Liver (tissue), 9 donors: ENCODE results near the gene PRIM1. TPM values are rescaled to one million over a fixed set of nuclear protein-coding genes. Genes with fewer than 3 reads are reported as not detected.

Experiments
- DNase-seq: peaks from one replicate; pipeline ENCODE4 v3.0.0-alpha.2; 2017; ENCODE audit warnings: low spot score
- H3K27ac ChIP-seq, 2 donors: one replicate each; pipeline ENCODE4 v1.7.0; 2013; ENCODE audit warnings: inconsistent platforms in 2 of 2, low read length in 2 of 2, control low read depth in 1 of 2, low read depth in 1 of 2, mild to moderate bottlenecking in 1 of 2
- H3K27me3 ChIP-seq, 4 donors: one replicate each; pipeline versions ENCODE4 v1.6.1 to v1.7.0; 2013; ENCODE audit warnings: low read length in 3 of 4, inconsistent platforms in 1 of 4, mild to moderate bottlenecking in 1 of 4, moderate library complexity in 1 of 4; ENCODE audit not compliant: control insufficient read depth in 4 of 4, insufficient read depth in 4 of 4
- H3K36me3 ChIP-seq, 4 donors: one replicate each; pipeline versions ENCODE4 v1.6.1 to v1.7.0; 2013; ENCODE audit warnings: low read length in 3 of 4, mild to moderate bottlenecking in 3 of 4, low read depth in 1 of 4, moderate library complexity in 1 of 4; ENCODE audit not compliant: control insufficient read depth in 4 of 4, insufficient read depth in 3 of 4
- H3K4me1 ChIP-seq, 4 donors: one replicate each; pipeline versions ENCODE4 v1.6.1 to v1.7.0; 2013; ENCODE audit warnings: low read length in 3 of 4, mild to moderate bottlenecking in 3 of 4, moderate library complexity in 1 of 4; ENCODE audit not compliant: control insufficient read depth in 4 of 4, insufficient read depth in 4 of 4
- H3K4me3 ChIP-seq, 3 donors: one replicate each; pipeline versions ENCODE4 v1.6.1 to v1.7.0; 2013; ENCODE audit warnings: low read length in 3 of 3, control low read depth in 1 of 3, low read depth in 1 of 3, mild to moderate bottlenecking in 1 of 3
- H3K9ac ChIP-seq, 2 donors: one replicate each; pipeline ENCODE4 v1.7.0; 2013; ENCODE audit warnings: low read length in 2 of 2, mild to moderate bottlenecking in 2 of 2, moderate library complexity in 2 of 2, control low read depth in 1 of 2, low read depth in 1 of 2
- H3K9me3 ChIP-seq, 4 donors: one replicate each; pipeline versions ENCODE4 v1.6.1 to v1.7.0; 2013; ENCODE audit warnings: low read length in 3 of 4; ENCODE audit not compliant: control insufficient read depth in 4 of 4
- ATF3 ChIP-seq: IDR thresholded peaks from 2 replicates; pipeline ENCODE4 v1.6.1; 2016; ENCODE audit warnings: antibody characterized with exemption
- CTCF ChIP-seq: fragments of 150-350 bp; IDR thresholded peaks from 2 replicates; pipeline ENCODE4 v1.5.1; 2017; ENCODE audit warnings: improper control_type of control experiment, low read depth, low read length; ENCODE audit not compliant: missing input control
- EGR1 ChIP-seq, 2 donors: IDR thresholded peaks; 2 replicates each; pipeline ENCODE4 v1.6.1; 2016 to 2018; ENCODE audit warnings: antibody characterized with exemption in 2 of 2, low read depth in 2 of 2
- FOXA1 ChIP-seq: IDR thresholded peaks from 2 replicates; pipeline ENCODE4 v1.6.1; 2016; ENCODE audit warnings: antibody characterized with exemption
- FOXA2 ChIP-seq: IDR thresholded peaks from 2 replicates; pipeline ENCODE4 v1.6.1; 2016; ENCODE audit warnings: antibody characterized with exemption
- GABPA ChIP-seq, 2 donors: IDR thresholded peaks in 1 of 2; conservative IDR thresholded peaks in 1 of 2; 2 replicates each; pipeline ENCODE4 v1.6.1; 2016; ENCODE audit warnings: antibody characterized with exemption in 2 of 2, mild to moderate bottlenecking in 1 of 2, moderate library complexity in 1 of 2
- HNF4A ChIP-seq, 2 donors: conservative IDR thresholded peaks; 2 replicates each; pipeline ENCODE4 v1.6.1; 2016; ENCODE audit warnings: antibody characterized with exemption in 2 of 2, mild to moderate bottlenecking in 2 of 2
- HNF4G ChIP-seq: IDR thresholded peaks from 2 replicates; pipeline ENCODE4 v1.6.1; 2016; ENCODE audit warnings: antibody characterized with exemption
- JUND ChIP-seq, 2 donors: IDR thresholded peaks; 2 replicates each; pipeline ENCODE4 v1.6.1; 2016; ENCODE audit warnings: antibody characterized with exemption in 2 of 2
- MAX ChIP-seq: IDR thresholded peaks from 2 replicates; pipeline ENCODE4 v1.6.1; 2016; ENCODE audit warnings: antibody characterized with exemption
- NR2F2 ChIP-seq: IDR thresholded peaks from 2 replicates; pipeline ENCODE4 v1.6.1; 2016; ENCODE audit warnings: antibody characterized with exemption
- RAD21 ChIP-seq, 2 donors: IDR thresholded peaks; 2 replicates each; pipeline ENCODE4 v1.6.1; 2016; ENCODE audit warnings: antibody characterized with exemption in 2 of 2, mild to moderate bottlenecking in 2 of 2
- REST ChIP-seq: IDR thresholded peaks from 2 replicates; pipeline ENCODE4 v1.6.1; 2016; ENCODE audit warnings: antibody characterized with exemption, mild to moderate bottlenecking
- RXRA ChIP-seq, 2 donors: IDR thresholded peaks; 2 replicates each; pipeline ENCODE4 v1.6.1; 2017 to 2018; ENCODE audit warnings: antibody characterized with exemption in 2 of 2, mild to moderate bottlenecking in 1 of 2
- SP1 ChIP-seq: IDR thresholded peaks from 2 replicates; pipeline ENCODE4 v1.6.1; 2018; ENCODE audit warnings: antibody characterized with exemption, mild to moderate bottlenecking
- YY1 ChIP-seq: IDR thresholded peaks from 2 replicates; pipeline ENCODE4 v1.6.1; 2016; ENCODE audit warnings: antibody characterized with exemption, mild to moderate bottlenecking
- ZBTB33 ChIP-seq: IDR thresholded peaks from 2 replicates; pipeline ENCODE4 v1.6.1; 2016; ENCODE audit warnings: antibody characterized with exemption
- WGBS: extraction: QIAGEN DNeasy Blood & Tissue Kit; methylation state at CpG from one replicate; pipeline ENCODE4 v1.1.7; 2013; 5-methylcytosine and 5-hydroxymethylcytosine counted together
- polyA plus RNA-seq, 2 donors: library from polyadenylated mRNA; stranded (reverse) in 1 of 2; unstranded in 1 of 2; fragments of 200-250 nt in 1 of 2; fragments of >200 nt in 1 of 2; fragmentation: Nextera tagmentation in 1 of 2; extraction: Ambion mirVana in 1 of 2; gene quantifications; one replicate each; pipeline versions ENCODE4 v1.2.1 to v1.2.3, GENCODE V29; 2013 to 2015
- total RNA-seq, 2 donors: library from RNA; depleted of rRNA; stranded (reverse); fragments of >200 nt; gene quantifications; one replicate each; pipeline ENCODE4 v1.2.3, GENCODE V29; 2014
- donor health status: healthy.
- donor health status: healthy.
- donor health status: healthy.
- donor health status: healthy.
- donor health status: healthy.

PRIM1 gene
- total and polyA plus RNA-seq, 4 donors, result 2.7 to 24.8 (median 5.4) TPM

GRCh38 chr12:56760460-56760859 lies 8.3 kb upstream of the PRIM1 start:
- no peaks in the 10 kb centered on the region for H3K36me3 ChIP-seq
- H3K9ac ChIP-seq, result no peak overlapping the region
- DNase-seq, result no peak
- no peak overlapping the region for H3K4me3 ChIP-seq
- no peaks in the 10 kb centered on the region for H3K9me3 ChIP-seq
- H3K27ac ChIP-seq, result peak overlapping the region; percentile 82 to 83
- H3K27me3 ChIP-seq, result no peaks in the 10 kb centered on the region
- H3K4me1 ChIP-seq, result peaks cover 1 to 51% (median 34%) of the 10 kb centered on the region in 4 donors
- 38% methylated on average over 7 of the region's 7 CpGs for WGBS
- peak; percentile 46 for TF ChIP-seq REST
- no peak for TF ChIP-seq CTCF
- TF ChIP-seq JUND (IDR thresholded peaks at IDR 0.05), result peak; percentile 57 to 71
- TF ChIP-seq YY1, result peak; percentile 41
- TF ChIP-seq GABPA (IDR thresholded peaks at IDR 0.05 in 1 of 2, conservative IDR thresholded peaks at IDR 0.05 in 1 of 2), result no peak
- peak; percentile 72 to 81 for TF ChIP-seq RXRA (IDR thresholded peaks at IDR 0.05)
- peak; percentile 41 to 46 for TF ChIP-seq RAD21 (IDR thresholded peaks at IDR 0.05)
- TF ChIP-seq MAX, result no peak
- TF ChIP-seq HNF4A (conservative IDR thresholded peaks at IDR 0.05), result peak; percentile 49 to 70
- TF ChIP-seq EGR1 (IDR thresholded peaks at IDR 0.05; ENCODE audit: low read depth in 2 of 2), result peak; percentile 38 to 60
- TF ChIP-seq FOXA2, result peak; percentile 31
- TF ChIP-seq SP1, result peak; percentile 51
- TF ChIP-seq FOXA1, result no peak

GRCh38 chr12:56759263-56759908 lies 7.3 kb upstream of the PRIM1 start:
- Histone ChIP-seq H3K36me3 (no peaks in the 10 kb centered on the region), H3K4me1 (peaks cover 1 to 51% (median 32%) of the 10 kb centered on the region in 4 donors), H3K27me3 (no peaks in the 10 kb centered on the region), H3K9ac (peak overlapping the region in 1 of 2 donors; percentile 50), H3K27ac (peak overlapping the region; percentile 82 to 83), H3K9me3 (no peaks in the 10 kb centered on the region), H3K4me3 (no peak overlapping the region)
- DNase-seq, result no peak
- WGBS, result 26% methylated on average over 6 of the region's 6 CpGs
- TF ChIP-seq RXRA (IDR thresholded peaks at IDR 0.05), result peak; percentile 87 to 96
- peak; percentile 42 to 93 for TF ChIP-seq JUND (IDR thresholded peaks at IDR 0.05)
- TF ChIP-seq HNF4A (conservative IDR thresholded peaks at IDR 0.05), result peak; percentile 94 to 98
- TF ChIP-seq HNF4G, result peak; percentile 61
- peak; percentile 91 for TF ChIP-seq FOXA1
- TF ChIP-seq CTCF, result no peak
- peak in 1 of 2 donors; percentile 76 for TF ChIP-seq EGR1 (IDR thresholded peaks at IDR 0.05; ENCODE audit: low read depth in 2 of 2)
- peak in 1 of 2 donors; percentile 52 for TF ChIP-seq GABPA (IDR thresholded peaks at IDR 0.05 in 1 of 2, conservative IDR thresholded peaks at IDR 0.05 in 1 of 2)
- peak; percentile 91 for TF ChIP-seq ZBTB33
- TF ChIP-seq MAX, result peak; percentile 67
- no peak for TF ChIP-seq ATF3
- peak; percentile 98 for TF ChIP-seq SP1
- peak; percentile 75 for TF ChIP-seq YY1
- TF ChIP-seq NR2F2, result peak; percentile 73
